Activated CD8-positive, alpha-beta memory T cell treated with anti-CD3 and anti-CD28 coated beads, Interleukin-2, amount 10 ng/mL, durations not matched to agents 7 days and 5 days (primary cell): ENCODE measurements around the gene DHX57. TPM values are rescaled to one million over a fixed set of nuclear protein-coding genes. Genes with fewer than 3 reads are reported as not detected.

Source experiments
- ATAC-seq: fragments of 150-1000 bp; cut with Tn5 transposase; one replicate; pipeline ENCODE4 v1.10.0; 2021; ENCODE audit warnings: moderate library complexity
- CTCF ChIA-PET: fragments of 350-600 bp; sonication (Branson Sonifier 250); formaldehyde crosslinking; loops from one replicate; lab custom pipeline; 2021; ENCODE audit warnings: antibody characterized with exemption; lab: Charles Lee
- DNase-seq: peaks from one replicate; pipeline ENCODE4 v3.0.0-alpha.2; 2020
- H3K27ac Mint-ChIP-seq: one replicate; pipeline ENCODE4 v1.8.0; 2021; ENCODE audit warnings: mild to moderate bottlenecking, mixed read lengths
- H3K27me3 Mint-ChIP-seq: one replicate; pipeline ENCODE4 v1.8.0; 2021; ENCODE audit warnings: mixed read lengths
- H3K36me3 Mint-ChIP-seq: one replicate; pipeline ENCODE4 v1.8.0; 2021; ENCODE audit warnings: mild to moderate bottlenecking, mixed read lengths
- H3K4me1 Mint-ChIP-seq: one replicate; pipeline ENCODE4 v1.8.0; 2021; ENCODE audit warnings: mixed read lengths
- H3K4me3 Mint-ChIP-seq: one replicate; pipeline ENCODE4 v1.8.0; 2021; ENCODE audit warnings: mild to moderate bottlenecking, moderate library complexity, mixed read lengths
- H3K9me3 Mint-ChIP-seq: one replicate; pipeline ENCODE4 v1.8.0; 2022; ENCODE audit warnings: low read depth, mixed read lengths
- total RNA-seq, 2 experiments: library from RNA; stranded (reverse); gene quantifications; one replicate each; pipeline ENCODE4 v1.2.3, GENCODE V29; 2021

The DHX57 gene
- total RNA-seq, 2 experiments from 2014 or later = 15.3 to 18.2 TPM

DNA sequence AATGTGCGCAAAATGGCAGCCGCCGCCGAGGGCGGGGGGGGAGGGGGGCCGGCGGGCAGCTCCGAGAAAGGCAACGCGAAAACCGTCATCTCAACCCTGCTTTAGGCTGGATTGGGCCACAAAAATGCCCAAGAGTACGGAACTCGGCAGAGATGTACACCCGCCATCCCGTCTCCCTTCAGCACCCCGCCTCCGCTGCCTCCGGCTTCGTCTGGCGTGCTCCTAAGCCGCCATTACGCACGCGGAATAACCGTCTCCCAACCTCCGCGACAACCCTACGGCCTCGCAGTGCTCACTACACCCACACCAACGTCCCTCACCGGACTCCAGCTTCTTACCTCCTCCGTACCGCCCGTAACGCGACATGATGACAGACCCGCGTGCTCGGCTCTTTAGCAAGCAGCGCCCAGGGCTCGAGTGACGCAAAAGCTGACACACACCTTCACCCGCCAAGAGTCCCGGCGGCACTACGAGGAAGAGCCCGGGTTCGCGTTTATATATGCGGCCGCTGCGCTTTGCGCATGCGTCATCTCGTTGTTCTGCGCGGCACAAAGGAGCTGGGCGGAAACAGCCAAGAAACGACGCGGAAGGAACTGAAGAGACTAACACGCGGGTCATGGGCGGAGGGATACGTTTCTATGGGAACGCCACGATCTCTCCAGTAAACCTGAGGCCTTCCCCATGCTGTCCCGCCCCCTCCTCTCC is 124.7 kb downstream of the DHX57 start, which contains the start of gene SRSF7:
Gene SRSF7, minus strand, starts transcription at position 471 of the 705 bp plus-strand sequence. Its CDS starts 105 bp downstream, at position 366.
- Mint-ChIP-seq H3K9me3 (no peaks in the 10 kb centered on the region), H3K4me3 (peak within 1 kb of the TSS; percentile 94), H3K27me3 (peaks cover 3% of the 10 kb centered on the region), H3K36me3 (peaks cover 49% of the 10 kb centered on the region), H3K27ac (peak within 1 kb of the TSS; percentile 100), H3K4me1 (peaks cover 49% of the 10 kb centered on the region)
- ATAC-seq = peak; percentile 75
- peak; percentile 98 for DNase-seq
- CTCF ChIA-PET = interaction anchor here (0.6 to 2.1 kb wide), 10 partner anchors 10 to 374 kb away, joined by 3 to 8 read pairs (median 3); partner anchors contain the start of genes ATL2 and HNRNPLL

DNA sequence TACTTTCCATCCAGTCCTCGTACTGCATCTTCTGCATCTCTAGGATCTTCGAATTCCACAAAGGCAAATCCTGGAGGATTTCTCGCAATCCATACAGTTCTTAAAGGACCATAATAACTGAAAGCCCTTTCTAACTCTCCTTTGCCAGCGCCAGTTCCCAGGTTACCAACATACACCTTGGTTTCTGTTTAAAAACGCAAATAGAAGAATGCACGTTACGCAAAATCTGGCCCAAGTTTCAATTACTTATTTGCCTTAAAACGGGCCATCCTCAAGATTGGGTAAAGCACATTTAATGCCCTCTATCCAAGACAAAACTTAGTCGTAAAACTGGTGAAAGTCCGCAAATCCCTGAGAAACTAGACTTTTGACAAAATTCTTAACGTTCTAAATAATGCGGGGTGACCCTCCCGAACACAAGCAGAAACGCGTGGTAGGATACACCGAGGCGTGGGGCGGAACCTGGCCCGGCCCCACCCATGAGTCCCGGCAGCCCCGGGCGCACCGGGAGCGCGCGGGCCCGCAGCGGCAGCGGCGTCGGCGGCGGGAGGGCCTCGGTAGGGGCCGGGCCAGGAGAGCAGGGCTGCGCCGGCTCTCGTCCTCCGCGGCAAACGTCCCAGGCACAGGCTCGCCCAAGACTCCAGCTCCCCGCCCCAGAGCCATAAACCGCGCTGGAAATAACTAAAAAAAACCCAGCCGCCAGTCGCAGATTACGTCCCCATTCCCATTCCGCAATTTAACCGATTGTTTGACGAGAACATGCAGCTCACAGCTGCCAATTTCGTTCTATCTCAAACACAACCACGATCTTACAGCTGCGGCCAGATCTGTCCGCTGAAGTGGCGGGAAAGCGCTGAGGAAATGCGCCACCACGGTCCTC is 125.5 kb downstream of the DHX57 start:
- H3K36me3 Mint-ChIP-seq = peaks cover 57% of the 10 kb centered on the region
- H3K9me3 Mint-ChIP-seq = no peaks in the 10 kb centered on the region
- ATAC-seq (peak; percentile 29), DNase-seq (peak; percentile 70)
- H3K4me1 Mint-ChIP-seq = peaks cover 57% of the 10 kb centered on the region
- CTCF ChIA-PET = interaction anchor here (0.6 to 2.1 kb wide), 4 partner anchors 9 to 202 kb away, joined by 3 to 8 read pairs (median 4); partner anchors contain the start of gene HNRNPLL
- peak overlapping the region; percentile 100 for H3K27ac Mint-ChIP-seq
- H3K4me3 Mint-ChIP-seq = peak overlapping the region; percentile 94
- H3K27me3 Mint-ChIP-seq = peaks cover 3% of the 10 kb centered on the region

- ATAC-seq (no peak), DNase-seq (peak; percentile 52)
- Mint-ChIP-seq H3K36me3 (peaks cover 68% of the 10 kb centered on the region), H3K4me3 (peak overlapping the region; percentile 94), H3K4me1 (peaks cover 65% of the 10 kb centered on the region), H3K27ac (peak overlapping the region; percentile 100), H3K9me3 (no peaks in the 10 kb centered on the region), H3K27me3 (peaks cover 3% of the 10 kb centered on the region)
- CTCF ChIA-PET = interaction anchor here (1.6 to 4.4 kb wide), 3 partner anchors 11 to 168 kb away, joined by 4 to 28 read pairs (median 5); partner anchors contain the start of gene HNRNPLL
These were observed 126.6 kb downstream of the DHX57 start for GRCh38 chr2:38748943-38749804.

DNA sequence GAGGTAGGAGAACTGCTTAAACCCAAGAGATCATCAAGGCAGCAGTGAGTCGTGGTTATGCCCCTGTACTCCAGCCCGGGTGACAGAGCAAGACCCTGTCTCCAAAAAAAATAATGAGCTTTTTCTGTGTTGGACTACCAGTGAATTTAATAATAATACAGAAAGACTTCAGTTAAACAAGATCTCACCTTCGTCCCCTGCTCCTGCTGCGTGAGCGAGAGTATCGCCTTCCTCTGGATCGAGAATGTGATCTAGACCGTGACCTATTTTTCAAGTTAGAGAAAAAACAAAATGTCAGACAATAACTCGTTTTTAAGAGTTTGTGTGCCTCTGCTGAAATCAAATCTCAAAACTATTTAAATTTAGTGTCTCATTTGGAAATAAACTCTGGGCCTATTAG is 127.3 kb downstream of the DHX57 start:
- no peak for DNase-seq
- H3K27me3 Mint-ChIP-seq = peaks cover 3% of the 10 kb centered on the region
- peak overlapping the region; percentile 94 for H3K4me3 Mint-ChIP-seq
- no peak for ATAC-seq
- H3K36me3 Mint-ChIP-seq = peaks cover 75% of the 10 kb centered on the region
- H3K9me3 Mint-ChIP-seq = no peaks in the 10 kb centered on the region
- H3K27ac Mint-ChIP-seq = peak overlapping the region; percentile 75
- peaks cover 68% of the 10 kb centered on the region for H3K4me1 Mint-ChIP-seq
- CTCF ChIA-PET = interaction anchor here (0.8 to 4.4 kb wide), 5 partner anchors 10 to 167 kb away, joined by 3 to 28 read pairs (median 4); partner anchors contain the start of genes GEMIN6 and HNRNPLL

GRCh38 chr2:38747819-38748218 is 127.9 kb downstream of the DHX57 start:
- H3K4me3 Mint-ChIP-seq = peak overlapping the region; percentile 94
- no peak for ATAC-seq

More at GRCh38 chr2:38747819-38748218, 127.9 kb downstream of the DHX57 start:
- peaks cover 72% of the 10 kb centered on the region for H3K4me1 Mint-ChIP-seq
- peak overlapping the region; percentile 75 for H3K27ac Mint-ChIP-seq
- peaks cover 78% of the 10 kb centered on the region for H3K36me3 Mint-ChIP-seq
- no peaks in the 10 kb centered on the region for H3K9me3 Mint-ChIP-seq
- peaks cover 3% of the 10 kb centered on the region for H3K27me3 Mint-ChIP-seq
- CTCF ChIA-PET = interaction anchor here (0.7 to 4.4 kb wide), 8 partner anchors 9 to 211 kb away, joined by 3 to 28 read pairs (median 4); partner anchors contain the start of genes GEMIN6 and HNRNPLL
- DNase-seq = no peak

Other genes starting within 250 kb of the DHX57 start
- gene GALM, start 209.8 kb downstream of the DHX57 start, total RNA-seq = 10 to 100 TPM; 67.1 to 86.0 TPM
- gene SRSF7, start 124.6 kb downstream of the DHX57 start, total RNA-seq = 100 to 1,000 TPM; 362 to 378 TPM
- gene GEMIN6, start 97.7 kb downstream of the DHX57 start, total RNA-seq = 10 to 100 TPM; 17.8 to 30.8 TPM
- gene MORN2, start within 50 bp of the DHX57 start, total RNA-seq = 1 to 10 TPM in 1 of 2 experiments, under 1 TPM in 1; 0.96 to 3.8 TPM
- 1 to 10 TPM in 1 of 2 experiments, under 1 TPM in 1; 0.59 to 1.0 TPM for gene ARHGEF33, start 13.9 kb upstream of the DHX57 start, total RNA-seq
- 100 to 1,000 TPM; 134 to 186 TPM for gene SOS1, start 245.1 kb upstream of the DHX57 start, total RNA-seq